ENCODE data around the gene PRR20E.
"Not testable (repeated sequence)": the region's sequence is repeated elsewhere in the genome, so short reads cannot be mapped to it uniquely, and the experiment has no call there.

PRR20E gene

DNA sequence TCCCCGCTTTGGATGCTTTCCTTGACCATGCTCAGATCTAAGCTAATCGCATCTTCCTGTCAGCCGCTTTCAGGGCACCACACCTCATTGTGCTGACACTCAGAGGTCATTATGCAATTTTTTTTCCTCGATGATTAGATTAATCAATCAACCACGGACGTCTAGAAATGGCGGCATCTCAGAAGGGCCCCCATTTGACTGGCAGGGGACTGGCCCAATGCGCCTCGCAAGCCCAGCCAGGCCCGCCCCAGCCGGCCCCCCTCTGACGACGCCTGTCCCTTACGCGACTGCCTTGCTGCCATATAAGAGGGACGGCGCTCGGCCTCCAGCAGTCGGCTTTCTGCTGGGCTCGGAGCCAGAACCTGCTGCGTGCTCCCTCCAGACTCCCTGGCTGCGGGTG is at the start of gene PRR20E:
Gene PRR20E (plus strand): TSS at position 301 of the 400 bp plus-strand sequence. CDS start 387 bp downstream, outside the sequence.
- not testable (repeated sequence) for DNase-seq (ENCODE audit: low read depth in 2 of 2)

DNA sequence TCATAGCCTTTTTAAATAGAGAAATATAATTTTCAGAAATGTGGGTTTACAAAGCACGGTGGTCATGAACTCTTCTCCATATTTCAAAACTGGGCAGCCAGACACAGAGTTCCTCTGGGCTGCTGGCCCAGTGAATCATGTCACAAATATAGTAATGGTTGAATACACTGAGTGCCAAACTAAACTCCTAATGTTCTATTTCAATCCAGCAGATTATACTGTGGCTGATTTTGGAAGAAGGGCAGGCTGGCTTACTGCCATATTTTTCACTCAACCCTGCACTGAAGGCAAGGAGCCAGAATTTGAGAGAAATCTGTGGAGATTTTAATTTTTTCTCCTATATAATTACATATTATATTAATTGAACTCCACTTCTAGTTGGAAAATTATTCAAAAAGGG is 43.3 kb upstream of the PRR20E start:
- DNase-seq (ENCODE audit: low read depth in 2 of 2): no peak

DNA sequence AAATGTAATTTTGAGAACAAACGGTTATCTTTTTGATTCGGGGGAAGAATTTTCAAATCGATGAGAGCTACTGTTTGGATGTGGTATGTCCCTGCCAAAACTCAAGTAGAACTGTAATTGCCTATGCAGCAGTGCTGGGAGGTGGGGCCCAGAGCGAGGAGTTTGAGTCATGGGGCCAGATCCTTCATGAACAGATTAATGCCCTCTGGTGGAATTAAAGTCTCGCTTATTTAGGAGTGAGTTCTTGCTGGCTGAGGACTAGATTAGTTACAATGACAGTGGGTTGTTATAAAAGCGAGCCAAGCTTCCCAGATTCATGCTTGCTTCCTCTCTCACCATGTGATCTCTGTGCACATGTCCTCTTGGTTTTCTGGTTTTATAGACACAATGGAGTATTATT is 38.1 kb upstream of the PRR20E start:
- no peak for DNase-seq (ENCODE audit: low read depth in 2 of 2)

DNA sequence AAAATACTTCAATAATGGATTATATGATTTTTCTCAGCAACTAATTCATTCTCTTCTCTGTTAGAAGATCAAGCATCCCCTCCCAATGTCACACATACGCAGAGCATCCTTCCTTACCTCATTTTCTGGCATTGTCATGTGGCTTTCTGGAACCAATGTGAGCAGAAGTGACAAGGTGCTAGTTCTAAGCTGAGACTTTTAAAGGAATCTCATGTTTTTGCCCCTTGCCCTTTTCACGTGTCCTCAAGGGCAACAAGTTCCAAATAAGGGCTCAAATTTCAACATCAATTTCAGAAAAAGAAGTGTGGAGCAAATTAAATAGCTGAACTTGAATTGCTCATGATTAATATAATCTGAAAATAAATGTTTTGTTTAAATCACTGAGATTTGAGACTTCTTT is 30.9 kb upstream of the PRR20E start:
- no peak for DNase-seq (ENCODE audit: low read depth in 2 of 2)

DNA sequence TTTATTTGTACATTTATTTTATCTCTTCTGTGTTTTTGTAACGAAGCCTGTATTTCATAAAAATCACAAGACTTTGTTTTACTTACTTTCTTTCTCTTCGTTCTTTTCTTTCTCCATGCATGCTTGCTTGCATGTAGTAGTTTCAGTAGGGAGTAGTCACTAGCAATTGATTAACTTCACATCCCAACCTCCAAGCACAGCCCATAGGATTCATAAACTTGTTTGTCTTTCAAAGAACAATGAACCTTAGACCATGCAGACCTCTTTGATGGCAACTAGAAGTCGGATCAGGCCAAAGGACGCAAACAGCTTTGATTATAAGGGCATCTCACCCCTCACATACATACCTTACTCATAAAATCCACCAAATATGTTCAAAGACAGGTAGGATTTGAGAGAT is 29.4 kb upstream of the PRR20E start:
- no peak for DNase-seq (ENCODE audit: low read depth in 2 of 2)

DNA sequence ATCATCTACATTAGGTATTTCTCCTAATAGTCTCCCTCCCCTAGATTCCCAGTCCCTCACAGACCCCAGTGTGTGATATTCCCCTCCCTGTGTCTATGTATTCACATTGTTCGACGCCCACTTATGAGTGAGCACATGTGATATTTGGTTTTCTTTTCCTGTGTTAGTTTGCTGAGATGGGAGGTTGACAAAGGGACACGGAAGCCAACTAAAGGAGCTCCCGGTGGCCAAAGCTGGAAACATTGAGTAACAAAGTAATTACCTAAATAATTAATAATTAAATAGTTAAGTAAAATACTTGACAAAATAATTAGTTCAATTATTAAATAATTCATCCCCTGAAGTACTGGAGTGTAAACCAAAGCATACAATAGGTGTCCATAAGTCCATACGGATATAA is 28.0 kb upstream of the PRR20E start:
- DNase-seq (ENCODE audit: low read depth in 2 of 2): no peak

DNA sequence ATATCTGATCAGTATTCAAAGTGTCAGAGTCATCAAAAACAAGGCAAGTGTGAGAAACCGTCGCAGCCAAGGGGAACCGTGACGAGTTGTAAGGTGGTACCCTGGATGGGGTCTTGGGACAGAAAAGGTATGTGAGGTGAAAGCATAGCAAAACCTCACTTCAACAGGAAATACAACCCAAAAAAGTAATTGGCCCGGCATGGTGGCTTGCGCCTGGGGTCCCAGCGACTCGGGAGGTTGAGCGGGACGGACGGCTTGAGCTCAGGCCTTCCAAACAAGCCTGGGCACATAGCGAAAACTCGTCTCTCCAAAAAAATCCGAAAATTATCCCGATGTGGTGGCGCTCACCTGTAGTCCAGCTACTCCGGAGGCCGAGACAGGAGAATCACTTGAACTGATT is 27.2 kb upstream of the PRR20E start:
- DNase-seq (ENCODE audit: low read depth in 2 of 2): not testable (repeated sequence)

DNA sequence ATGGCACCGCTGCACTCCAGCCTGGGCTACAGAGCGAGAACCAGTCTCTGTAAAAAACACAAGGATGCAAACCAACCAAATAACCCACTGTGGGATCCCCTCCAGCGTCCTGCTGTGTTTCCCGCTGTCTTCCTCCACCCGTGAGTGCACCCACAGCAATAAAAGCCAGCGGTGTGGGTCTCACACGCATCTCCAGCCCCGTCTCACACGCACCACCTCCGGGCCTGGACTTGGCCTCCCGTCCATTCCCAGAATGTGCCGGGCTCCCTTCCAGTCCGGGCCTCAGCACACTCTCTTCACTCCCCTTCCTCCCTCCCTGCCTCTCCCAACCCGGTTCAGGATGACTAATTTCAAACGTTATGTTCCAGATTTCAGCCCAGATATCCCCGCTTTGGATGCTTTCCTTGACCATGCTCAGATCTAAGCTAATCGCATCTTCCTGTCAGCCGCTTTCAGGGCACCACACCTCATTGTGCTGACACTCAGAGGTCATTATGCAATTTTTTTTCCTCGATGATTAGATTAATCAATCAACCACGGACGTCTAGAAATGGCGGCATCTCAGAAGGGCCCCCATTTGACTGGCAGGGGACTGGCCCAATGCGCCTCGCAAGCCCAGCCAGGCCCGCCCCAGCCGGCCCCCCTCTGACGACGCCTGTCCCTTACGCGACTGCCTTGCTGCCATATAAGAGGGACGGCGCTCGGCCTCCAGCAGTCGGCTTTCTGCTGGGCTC is 26.6 kb upstream of the PRR20E start, which contains the start of gene PRR20A:
Gene PRR20A (plus strand): TSS at position 684 of the 734 bp plus-strand sequence. CDS start 387 bp downstream, outside the sequence.
- not testable (repeated sequence) for DNase-seq (ENCODE audit: low read depth in 2 of 2)

DNA sequence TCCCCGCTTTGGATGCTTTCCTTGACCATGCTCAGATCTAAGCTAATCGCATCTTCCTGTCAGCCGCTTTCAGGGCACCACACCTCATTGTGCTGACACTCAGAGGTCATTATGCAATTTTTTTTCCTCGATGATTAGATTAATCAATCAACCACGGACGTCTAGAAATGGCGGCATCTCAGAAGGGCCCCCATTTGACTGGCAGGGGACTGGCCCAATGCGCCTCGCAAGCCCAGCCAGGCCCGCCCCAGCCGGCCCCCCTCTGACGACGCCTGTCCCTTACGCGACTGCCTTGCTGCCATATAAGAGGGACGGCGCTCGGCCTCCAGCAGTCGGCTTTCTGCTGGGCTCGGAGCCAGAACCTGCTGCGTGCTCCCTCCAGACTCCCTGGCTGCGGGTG is 19.8 kb upstream of the PRR20E start, which contains the start of gene PRR20B:
Gene PRR20B (plus strand): TSS at position 301 of the 400 bp plus-strand sequence. CDS start 387 bp downstream, outside the sequence.
- not testable (repeated sequence) for DNase-seq (ENCODE audit: low read depth in 2 of 2)

DNA sequence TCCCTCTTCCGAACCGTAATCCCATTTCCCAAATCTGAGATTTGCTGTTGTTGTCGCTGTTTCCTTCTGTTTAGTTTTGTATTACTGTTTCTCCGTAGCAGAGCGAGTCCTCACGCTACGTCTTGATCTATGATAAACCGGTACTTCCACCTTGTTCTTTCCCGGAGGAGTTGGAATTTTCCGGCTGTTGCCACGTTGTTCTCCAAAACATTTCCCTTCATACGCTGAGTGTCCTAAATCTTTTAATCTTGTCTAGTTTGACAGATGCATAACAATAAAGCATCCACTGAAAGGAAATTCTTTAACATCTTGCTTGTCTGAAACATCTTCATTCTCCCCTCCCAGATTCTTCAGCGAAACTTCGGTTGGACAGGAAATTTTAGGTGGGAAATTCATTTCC is 18.9 kb upstream of the PRR20E start:
- DNase-seq (ENCODE audit: low read depth in 2 of 2): not testable (repeated sequence)

DNA sequence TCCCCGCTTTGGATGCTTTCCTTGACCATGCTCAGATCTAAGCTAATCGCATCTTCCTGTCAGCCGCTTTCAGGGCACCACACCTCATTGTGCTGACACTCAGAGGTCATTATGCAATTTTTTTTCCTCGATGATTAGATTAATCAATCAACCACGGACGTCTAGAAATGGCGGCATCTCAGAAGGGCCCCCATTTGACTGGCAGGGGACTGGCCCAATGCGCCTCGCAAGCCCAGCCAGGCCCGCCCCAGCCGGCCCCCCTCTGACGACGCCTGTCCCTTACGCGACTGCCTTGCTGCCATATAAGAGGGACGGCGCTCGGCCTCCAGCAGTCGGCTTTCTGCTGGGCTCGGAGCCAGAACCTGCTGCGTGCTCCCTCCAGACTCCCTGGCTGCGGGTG is 13.2 kb upstream of the PRR20E start, which contains the start of gene PRR20C:
Gene PRR20C (plus strand): TSS at position 301 of the 400 bp plus-strand sequence. CDS start 387 bp downstream, outside the sequence.
- DNase-seq (ENCODE audit: low read depth in 2 of 2): not testable (repeated sequence)

DNA sequence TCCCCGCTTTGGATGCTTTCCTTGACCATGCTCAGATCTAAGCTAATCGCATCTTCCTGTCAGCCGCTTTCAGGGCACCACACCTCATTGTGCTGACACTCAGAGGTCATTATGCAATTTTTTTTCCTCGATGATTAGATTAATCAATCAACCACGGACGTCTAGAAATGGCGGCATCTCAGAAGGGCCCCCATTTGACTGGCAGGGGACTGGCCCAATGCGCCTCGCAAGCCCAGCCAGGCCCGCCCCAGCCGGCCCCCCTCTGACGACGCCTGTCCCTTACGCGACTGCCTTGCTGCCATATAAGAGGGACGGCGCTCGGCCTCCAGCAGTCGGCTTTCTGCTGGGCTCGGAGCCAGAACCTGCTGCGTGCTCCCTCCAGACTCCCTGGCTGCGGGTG is 6.7 kb upstream of the PRR20E start, which contains the start of gene PRR20D:
Gene PRR20D (plus strand): TSS at position 301 of the 400 bp plus-strand sequence. CDS start 387 bp downstream, outside the sequence.
- DNase-seq (ENCODE audit: low read depth in 2 of 2): not testable (repeated sequence)

DNA sequence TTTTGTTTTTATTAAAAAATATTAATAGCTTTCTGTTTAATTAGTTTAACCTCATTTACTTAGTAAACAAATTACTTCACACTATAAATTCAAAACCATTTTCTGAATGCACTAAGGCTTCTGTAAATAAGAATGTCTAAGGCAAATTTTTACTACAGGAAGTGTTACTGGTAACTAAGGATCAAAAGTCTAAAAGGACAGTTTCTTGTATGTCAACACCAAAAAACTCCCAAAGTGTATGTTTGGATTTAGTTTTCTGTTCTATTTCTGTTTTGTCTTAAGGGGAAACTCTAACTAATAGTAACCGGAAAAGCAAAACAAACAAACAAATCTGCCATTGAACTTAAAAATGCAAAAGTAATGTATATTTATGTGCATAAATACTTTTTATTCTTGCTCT is 24.7 kb downstream of the PRR20E start:
- no peak for DNase-seq (ENCODE audit: low read depth in 2 of 2)

DNA sequence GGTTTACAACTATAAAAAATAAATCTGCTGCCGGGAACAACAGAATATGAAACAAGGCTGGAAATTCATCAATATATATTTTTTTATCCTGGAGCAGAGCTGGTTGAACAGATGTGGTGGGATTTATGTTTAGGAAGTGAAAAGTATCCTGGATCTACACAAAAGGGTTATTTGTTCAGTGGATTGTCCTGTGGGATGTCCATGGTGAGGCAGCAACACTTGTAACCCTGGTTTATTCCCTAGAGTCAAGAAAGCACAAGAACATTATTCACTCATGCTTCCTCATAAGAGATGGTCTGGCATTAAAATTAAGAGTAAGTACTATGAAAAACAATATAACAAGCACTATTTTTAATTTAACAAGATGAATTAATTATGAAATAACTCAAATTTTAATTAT is 46.0 kb downstream of the PRR20E start:
- no peak for DNase-seq (ENCODE audit: low read depth in 2 of 2)
